ENCODE measurements around the gene SNRNP48. TPM values are rescaled to one million over a fixed set of nuclear protein-coding genes. Genes with fewer than 3 reads are reported as not detected.

The SNRNP48 gene
- polyA plus RNA-seq, 1 of the 3 experiments (the other 2 are of a cell fraction), result 5.7 TPM

- no peaks in the 10 kb centered on the region for H3K4me1 ChIP-seq (ENCODE audit: control insufficient read depth in 1 of 2, insufficient read depth in 2 of 2, low read depth in 1 of 2, low read length in 1 of 2)
- no peak for DNase-seq
- no peak overlapping the region for H3K4me3 ChIP-seq (ENCODE audit: low read depth in 2 of 2, low read length in 1 of 2)
- TF ChIP-seq NFIC (IDR thresholded peaks at IDR 0.05; ENCODE audit: borderline replicate concordance) (peak; percentile 14; the same call in 1 of the 2 replicates), TAF1 (IDR thresholded peaks at IDR 0.05; ENCODE audit: borderline replicate concordance, low read depth, low read length) (no peak), MXI1 (IDR thresholded peaks at IDR 0.05; ENCODE audit: low read depth, low read length) (no peak), GABPA (IDR thresholded peaks at IDR 0.05; ENCODE audit: low read depth) (no peak), SMC3 (IDR thresholded peaks at IDR 0.05; ENCODE audit: low read depth, low read length) (no peak), RFX5 (IDR thresholded peaks at IDR 0.05; ENCODE audit: low read length) (no peak), MEF2A (IDR thresholded peaks at IDR 0.05; ENCODE audit: borderline replicate concordance, low read depth) (no peak), TEAD4 (IDR thresholded peaks at IDR 0.05; ENCODE audit: borderline replicate concordance, insufficient read depth) (peak; percentile 58; the same call in 1 of the 2 replicates), CHD2 (IDR thresholded peaks at IDR 0.05; ENCODE audit: low read length, partially characterized antibody) (no peak), JUND (IDR thresholded peaks at IDR 0.05) (peak; percentile 86), NRF1 (IDR thresholded peaks at IDR 0.05; ENCODE audit: low read depth, low read length) (no peak), IRF3 (IDR thresholded peaks at IDR 0.05; ENCODE audit: low read depth, low read length) (no peak), POLR2AphosphoS5 (IDR thresholded peaks at IDR 0.05; ENCODE audit: low read depth, low read length) (peak; percentile 42; the same call in 1 of the 2 replicates), EP300 (IDR thresholded peaks at IDR 0.05; ENCODE audit: borderline replicate concordance in 1 of 2, low read depth in 1 of 2, low read length in 1 of 2) (peak; percentile 5 to 74; a peak in 2 of 4 replicates), FOSL2 (IDR thresholded peaks at IDR 0.05; ENCODE audit: borderline replicate concordance, low read depth) (peak; percentile 89), TCF12 (IDR thresholded peaks at IDR 0.05) (peak; percentile 96), RXRA (IDR thresholded peaks at IDR 0.05; ENCODE audit: borderline replicate concordance, low read depth) (no peak), PBX3 (IDR thresholded peaks at IDR 0.05) (peak; percentile 83)
- TF ChIP-seq, protein P1, sequence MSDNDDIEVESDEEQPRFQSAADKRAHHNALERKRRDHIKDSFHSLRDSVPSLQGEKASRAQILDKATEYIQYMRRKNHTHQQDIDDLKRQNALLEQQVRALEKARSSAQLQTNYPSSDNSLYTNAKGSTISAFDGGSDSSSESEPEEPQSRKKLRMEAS (IDR thresholded peaks at IDR 0.05; ENCODE audit: low read depth), result 0 out of 2 replicates have a peak, but pooled peaks have one; percentile 50
- no peaks in the 10 kb centered on the region for H4K20me1 ChIP-seq (ENCODE audit: insufficient read depth)
- no peaks in the 10 kb centered on the region for H3F3A ChIP-seq (replicated peaks; ENCODE audit: insufficient read depth)
- no peaks in the 10 kb centered on the region for H3K9me3 ChIP-seq
- no peaks in the 10 kb centered on the region for H3K36me3 ChIP-seq (replicated peaks in 1 of 2; ENCODE audit: control insufficient read depth in 1 of 2, insufficient read depth in 2 of 2, low read length in 1 of 2)
- H3K4me2 ChIP-seq, result no peak overlapping the region
- no peaks in the 10 kb centered on the region for H3K9me2 ChIP-seq
- H3K79me2 ChIP-seq (ENCODE audit: insufficient read depth), result no peaks in the 10 kb centered on the region
- CTCF ChIA-PET, result no interaction called here
- whole genome bisulfite sequencing (ENCODE audit: low lambda C conversion rate), result 43% methylated on average over 11 of the region's 12 CpGs
- no peak overlapping the region for H3K27ac ChIP-seq (ENCODE audit: low read depth in 2 of 2, low read length in 1 of 2)
- no peak overlapping the region for H3K9ac ChIP-seq
- H3K27me3 ChIP-seq (ENCODE audit: insufficient read depth), result no peaks in the 10 kb centered on the region
- POLR2A ChIA-PET, result no interaction called here
- H2AFZ ChIP-seq (ENCODE audit: low read depth), result no peak overlapping the region
Measured at GRCh38 chr6:7640607-7641577, 50.9 kb downstream of the SNRNP48 start.

Measured in SK-N-SH (cell line).